ENCODE results near the gene GRID1.
"Not testable (repeated sequence)": the region's sequence is repeated elsewhere in the genome, so short reads cannot be mapped to it uniquely, and the experiment has no call there.

GRID1 gene

GRCh38 chr10:86399879-86400704 is 33.5 kb upstream of the GRID1 start:
- Mint-ChIP-seq H3K27me3 (ENCODE audit: low read depth) (peaks cover 28% of the 10 kb centered on the region), H3K4me3 (peak overlapping the region; percentile 84), H3K4me1 (ENCODE audit: low read depth) (peaks cover 9% of the 10 kb centered on the region), H3K27ac (peak overlapping the region; percentile 81), H3K9me3 (no peaks in the 10 kb centered on the region), H3K36me3 (ENCODE audit: low read depth) (no peaks in the 10 kb centered on the region)

GRCh38 chr10:86399514-86399878 is 32.9 kb upstream of the GRID1 start:
- Mint-ChIP-seq H3K9me3 (no peaks in the 10 kb centered on the region), H3K27ac (peak overlapping the region; percentile 63), H3K4me1 (ENCODE audit: low read depth) (peaks cover 9% of the 10 kb centered on the region), H3K27me3 (ENCODE audit: low read depth) (peaks cover 28% of the 10 kb centered on the region), H3K36me3 (ENCODE audit: low read depth) (no peaks in the 10 kb centered on the region), H3K4me3 (peak overlapping the region; percentile 84)

- no peaks in the 10 kb centered on the region for H3K9me3 Mint-ChIP-seq
- H3K27me3 Mint-ChIP-seq (ENCODE audit: low read depth), result peaks cover 17% of the 10 kb centered on the region
- no peaks in the 10 kb centered on the region for H3K36me3 Mint-ChIP-seq (ENCODE audit: low read depth)
- H3K27ac Mint-ChIP-seq, result no peak overlapping the region
- peaks cover 7% of the 10 kb centered on the region for H3K4me1 Mint-ChIP-seq (ENCODE audit: low read depth)
- no peak overlapping the region for H3K4me3 Mint-ChIP-seq
These were observed 30.5 kb upstream of the GRID1 start for GRCh38 chr10:86397120-86397519.

GRCh38 chr10:86393862-86394455 is 27.4 kb upstream of the GRID1 start:
- peaks cover 33% of the 10 kb centered on the region for H3K27me3 Mint-ChIP-seq (ENCODE audit: low read depth)
- H3K4me3 Mint-ChIP-seq, result no peak overlapping the region
- no peaks in the 10 kb centered on the region for H3K9me3 Mint-ChIP-seq
- no peak overlapping the region for H3K27ac Mint-ChIP-seq
- no peaks in the 10 kb centered on the region for H3K36me3 Mint-ChIP-seq (ENCODE audit: low read depth)
- peaks cover 3% of the 10 kb centered on the region for H3K4me1 Mint-ChIP-seq (ENCODE audit: low read depth)

- Mint-ChIP-seq H3K4me3 (no peak overlapping the region), H3K36me3 (ENCODE audit: low read depth) (no peaks in the 10 kb centered on the region), H3K27me3 (ENCODE audit: low read depth) (peaks cover 35% of the 10 kb centered on the region), H3K27ac (no peak overlapping the region), H3K9me3 (no peaks in the 10 kb centered on the region), H3K4me1 (ENCODE audit: low read depth) (peaks cover 3% of the 10 kb centered on the region)
These were observed 26.8 kb upstream of the GRID1 start for GRCh38 chr10:86393362-86393761.

GRCh38 chr10:86392723-86393094 is 26.1 kb upstream of the GRID1 start:
- Mint-ChIP-seq H3K36me3 (ENCODE audit: low read depth) (no peaks in the 10 kb centered on the region), H3K27ac (no peak overlapping the region), H3K4me3 (no peak overlapping the region), H3K4me1 (ENCODE audit: low read depth) (peaks cover 3% of the 10 kb centered on the region), H3K9me3 (no peaks in the 10 kb centered on the region), H3K27me3 (ENCODE audit: low read depth) (peaks cover 42% of the 10 kb centered on the region)

- peaks cover 3% of the 10 kb centered on the region for H3K4me1 Mint-ChIP-seq (ENCODE audit: low read depth)
- H3K4me3 Mint-ChIP-seq, result no peak overlapping the region
- H3K36me3 Mint-ChIP-seq (ENCODE audit: low read depth), result no peaks in the 10 kb centered on the region
- H3K9me3 Mint-ChIP-seq, result no peaks in the 10 kb centered on the region
- no peak overlapping the region for H3K27ac Mint-ChIP-seq
- peaks cover 47% of the 10 kb centered on the region for H3K27me3 Mint-ChIP-seq (ENCODE audit: low read depth)
These were observed 25.6 kb upstream of the GRID1 start for GRCh38 chr10:86391986-86392722.

GRCh38 chr10:86391236-86391840 is 24.7 kb upstream of the GRID1 start:
- Mint-ChIP-seq H3K27me3 (ENCODE audit: low read depth) (peaks cover 49% of the 10 kb centered on the region), H3K4me3 (no peak overlapping the region), H3K36me3 (ENCODE audit: low read depth) (no peaks in the 10 kb centered on the region), H3K27ac (no peak overlapping the region), H3K9me3 (no peaks in the 10 kb centered on the region), H3K4me1 (ENCODE audit: low read depth) (peaks cover 3% of the 10 kb centered on the region)

- peaks cover 50% of the 10 kb centered on the region for H3K27me3 Mint-ChIP-seq (ENCODE audit: low read depth)
- H3K36me3 Mint-ChIP-seq (ENCODE audit: low read depth), result no peaks in the 10 kb centered on the region
- H3K4me3 Mint-ChIP-seq, result no peak overlapping the region
- H3K9me3 Mint-ChIP-seq, result no peaks in the 10 kb centered on the region
- peaks cover 3% of the 10 kb centered on the region for H3K4me1 Mint-ChIP-seq (ENCODE audit: low read depth)
- H3K27ac Mint-ChIP-seq, result no peak overlapping the region
These were observed 23.9 kb upstream of the GRID1 start for GRCh38 chr10:86390337-86391120.

GRCh38 chr10:86389441-86390193 is 23.0 kb upstream of the GRID1 start:
- Mint-ChIP-seq H3K27me3 (ENCODE audit: low read depth) (peaks cover 57% of the 10 kb centered on the region), H3K27ac (no peak overlapping the region), H3K9me3 (no peaks in the 10 kb centered on the region), H3K4me1 (ENCODE audit: low read depth) (peaks cover 3% of the 10 kb centered on the region), H3K36me3 (ENCODE audit: low read depth) (no peaks in the 10 kb centered on the region), H3K4me3 (peak overlapping the region; percentile 76)

- H3K27me3 Mint-ChIP-seq (ENCODE audit: low read depth), result peaks cover 61% of the 10 kb centered on the region
- H3K4me3 Mint-ChIP-seq, result peak overlapping the region; percentile 76
- not testable (repeated sequence) for H3K4me1 Mint-ChIP-seq (ENCODE audit: low read depth); H3K36me3 Mint-ChIP-seq (ENCODE audit: low read depth); H3K9me3 Mint-ChIP-seq; H3K27ac Mint-ChIP-seq
These were observed 22.5 kb upstream of the GRID1 start for GRCh38 chr10:86389109-86389440.

GRCh38 chr10:86388119-86388704 is 21.6 kb upstream of the GRID1 start:
- Mint-ChIP-seq H3K27me3 (ENCODE audit: low read depth) (peaks cover 63% of the 10 kb centered on the region), H3K4me3 (no peak overlapping the region)

GRCh38 chr10:86387178-86387794 is 20.7 kb upstream of the GRID1 start:
- no peak overlapping the region for H3K4me3 Mint-ChIP-seq
- H3K27me3 Mint-ChIP-seq (ENCODE audit: low read depth), result peaks cover 63% of the 10 kb centered on the region
- H3K36me3 Mint-ChIP-seq (ENCODE audit: low read depth), result no peaks in the 10 kb centered on the region
- no peak overlapping the region for H3K27ac Mint-ChIP-seq
- no peaks in the 10 kb centered on the region for H3K9me3 Mint-ChIP-seq
- peaks cover 3% of the 10 kb centered on the region for H3K4me1 Mint-ChIP-seq (ENCODE audit: low read depth)

More at GRCh38 chr10:86388119-86388704, 21.6 kb upstream of the GRID1 start:
- Mint-ChIP-seq H3K4me1 (ENCODE audit: low read depth) (peaks cover 3% of the 10 kb centered on the region), H3K27ac (no peak overlapping the region), H3K36me3 (ENCODE audit: low read depth) (no peaks in the 10 kb centered on the region), H3K9me3 (no peaks in the 10 kb centered on the region)
